Gastrocnemius medialis (tissue), 4 donors: Measurements from ENCODE around the gene C3.

Source experiments
- POLR2A ChIP-seq, 2 donors: fragments of 450-650 bp; IDR thresholded peaks; one replicate each; pipeline ENCODE4 v1.6.1; 2017; ENCODE audit warnings: antibody characterized with exemption in 2 of 2, mild to moderate bottlenecking in 2 of 2, moderate library complexity in 2 of 2
- TF ChIP-seq, protein P1 (sequence below), 5 experiments: fragments of 450-650 bp in 3 of 5; fragments of 200-600 bp in 2 of 5; sonication (generic) in 2 of 5; IDR thresholded peaks in 4 of 5; conservative IDR thresholded peaks in 1 of 5; 1 replicate in 4 of 5; 2 replicates in 1 of 5; pipeline ENCODE4 v1.5.1; 2016 to 2019; ENCODE audit warnings: antibody characterized with exemption in 5 of 5, mild to moderate bottlenecking in 3 of 5, moderate library complexity in 3 of 5

DNA sequence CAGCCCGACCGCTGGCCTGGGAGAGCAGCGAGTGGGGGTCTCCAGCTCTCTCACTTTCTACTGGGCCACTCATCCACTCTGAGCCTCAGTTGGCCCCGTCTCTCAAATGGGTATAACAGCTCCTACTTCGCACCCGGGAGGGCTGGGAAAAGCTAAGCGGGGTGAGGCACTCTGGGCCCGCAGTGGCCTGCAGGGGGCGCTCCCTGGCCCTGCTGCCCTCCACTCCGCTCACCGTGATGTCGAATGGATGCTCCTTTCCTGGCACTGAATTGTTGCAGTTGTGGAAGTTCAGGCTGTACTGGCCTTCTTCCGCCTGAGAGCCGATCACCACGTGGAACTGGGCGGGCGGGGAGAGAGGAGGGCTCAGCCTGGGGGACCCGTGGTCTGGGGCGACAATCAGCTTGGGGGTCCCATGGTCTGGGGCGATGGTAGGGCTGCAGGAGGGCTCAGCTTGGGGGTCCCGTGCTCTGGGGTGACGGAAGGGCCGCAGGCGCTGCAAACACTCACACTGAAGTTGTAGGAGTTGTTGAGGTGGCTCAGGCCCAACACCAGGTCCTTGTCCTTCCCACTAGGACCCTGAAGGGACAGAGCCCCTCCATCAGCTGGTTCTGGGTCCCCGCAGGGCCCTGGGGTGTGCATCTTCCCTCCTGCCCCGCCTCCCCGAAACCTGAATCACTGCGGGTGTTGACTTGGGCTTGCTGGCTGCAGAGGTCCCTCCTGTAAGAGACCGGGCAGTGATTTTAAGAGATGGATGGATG lies 13.1 kb upstream of the C3 start:
- TF ChIP-seq, protein P1, sequence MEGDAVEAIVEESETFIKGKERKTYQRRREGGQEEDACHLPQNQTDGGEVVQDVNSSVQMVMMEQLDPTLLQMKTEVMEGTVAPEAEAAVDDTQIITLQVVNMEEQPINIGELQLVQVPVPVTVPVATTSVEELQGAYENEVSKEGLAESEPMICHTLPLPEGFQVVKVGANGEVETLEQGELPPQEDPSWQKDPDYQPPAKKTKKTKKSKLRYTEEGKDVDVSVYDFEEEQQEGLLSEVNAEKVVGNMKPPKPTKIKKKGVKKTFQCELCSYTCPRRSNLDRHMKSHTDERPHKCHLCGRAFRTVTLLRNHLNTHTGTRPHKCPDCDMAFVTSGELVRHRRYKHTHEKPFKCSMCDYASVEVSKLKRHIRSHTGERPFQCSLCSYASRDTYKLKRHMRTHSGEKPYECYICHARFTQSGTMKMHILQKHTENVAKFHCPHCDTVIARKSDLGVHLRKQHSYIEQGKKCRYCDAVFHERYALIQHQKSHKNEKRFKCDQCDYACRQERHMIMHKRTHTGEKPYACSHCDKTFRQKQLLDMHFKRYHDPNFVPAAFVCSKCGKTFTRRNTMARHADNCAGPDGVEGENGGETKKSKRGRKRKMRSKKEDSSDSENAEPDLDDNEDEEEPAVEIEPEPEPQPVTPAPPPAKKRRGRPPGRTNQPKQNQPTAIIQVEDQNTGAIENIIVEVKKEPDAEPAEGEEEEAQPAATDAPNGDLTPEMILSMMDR (IDR thresholded peaks at IDR 0.05 in 4 of 5, conservative IDR thresholded peaks at IDR 0.05 in 1 of 5): peak in 3 of 5 experiments; percentile 24 to 48 (median 40)
- no peak for TF ChIP-seq POLR2A (IDR thresholded peaks at IDR 0.05)
